ENCODE measurements around the gene ASTN2. TPM values are rescaled to one million over a fixed set of nuclear protein-coding genes. Genes with fewer than 3 reads are reported as not detected.

ASTN2 gene
- total and polyA plus RNA-seq, 9 of the 15 experiments (the other 6 are each of a cell fraction or from before 2014, with no cell fraction given) = 0.56 to 3.5 (median 1.9) TPM

DNA sequence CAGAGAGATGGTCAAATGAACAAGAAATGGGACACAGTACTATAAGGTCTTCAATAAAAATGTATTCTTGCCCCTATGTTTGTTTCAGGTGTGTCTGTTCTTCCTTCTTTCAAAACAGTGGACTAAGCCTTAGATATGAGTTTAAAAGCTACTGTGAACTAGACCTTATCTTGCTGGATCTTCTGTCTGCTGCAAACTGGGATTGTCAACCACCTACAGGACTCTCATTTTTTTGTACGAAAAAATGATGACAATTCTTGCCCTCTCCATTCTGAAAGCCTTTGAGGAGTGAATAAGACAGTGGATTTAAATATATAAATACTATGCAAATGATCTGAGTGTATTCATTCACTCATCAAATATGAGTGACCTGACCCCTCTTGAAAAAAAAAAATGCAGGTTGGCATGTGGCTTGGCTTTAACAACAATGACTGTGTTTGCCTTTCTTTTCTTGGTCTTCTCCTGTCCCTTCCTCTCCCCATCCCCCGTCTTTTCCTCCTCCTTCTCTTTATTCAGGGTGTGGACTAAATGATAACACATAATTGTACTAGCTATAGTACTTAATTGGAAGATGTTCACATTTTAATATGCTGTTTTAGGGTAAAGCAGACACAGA lies 963.2 kb downstream of the ASTN2 start (continued):
- TF ChIP-seq, protein P1, sequence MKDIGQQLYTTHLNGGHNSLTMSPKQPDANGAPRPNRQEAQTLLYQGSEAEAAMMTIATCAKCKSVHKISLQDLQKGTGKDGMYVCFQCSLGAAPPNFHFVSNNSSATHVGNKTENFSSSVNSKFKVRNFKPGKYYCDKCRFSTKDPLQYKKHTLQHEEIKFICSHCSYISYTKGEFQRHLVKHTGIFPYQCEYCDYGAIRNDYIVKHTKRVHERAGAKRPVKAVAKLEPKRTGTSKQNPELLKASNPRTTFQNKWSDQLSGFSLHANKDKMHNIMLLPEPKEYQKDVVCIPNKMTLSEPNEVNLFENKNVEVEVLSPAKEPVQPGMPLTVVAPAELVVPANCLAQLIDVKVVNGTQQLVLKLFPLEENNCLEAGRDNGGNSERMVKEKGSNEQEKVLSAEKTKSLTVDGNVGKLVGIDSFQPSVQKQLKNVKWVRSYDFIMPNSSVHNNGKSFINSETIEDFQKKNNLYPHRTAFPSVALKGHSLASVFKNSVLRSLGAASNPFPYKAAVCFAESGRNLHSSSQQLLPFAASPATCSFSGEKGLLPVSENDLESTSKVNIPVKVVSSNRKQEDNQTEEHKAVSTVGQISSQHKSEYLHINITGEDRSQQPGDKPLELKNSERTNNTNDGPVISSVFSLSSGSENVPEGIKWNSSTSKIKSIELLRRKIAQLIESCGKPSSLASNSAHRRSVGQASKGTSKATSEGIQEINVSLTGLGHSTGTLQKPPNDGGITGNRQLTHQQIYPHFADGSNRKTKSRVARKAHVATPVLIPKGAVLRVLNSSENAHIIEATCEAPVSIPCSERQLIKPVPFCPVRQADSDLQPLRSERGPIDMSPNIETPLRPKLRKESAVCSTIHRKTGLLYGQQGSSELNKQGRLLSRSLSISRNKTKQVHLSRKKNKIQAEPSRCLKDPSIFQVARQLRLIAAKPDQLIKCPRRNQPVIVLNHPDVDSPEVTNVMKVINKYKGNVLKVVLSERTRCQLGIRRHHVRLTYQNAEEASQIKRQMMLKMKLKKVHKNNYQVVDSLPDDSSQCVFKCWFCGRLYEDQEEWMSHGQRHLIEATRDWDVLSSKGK (CRISPR knock-in tag; IDR thresholded peaks at IDR 0.05) = no peak
- TF ChIP-seq CXXC5 (CRISPR knock-in tag; IDR thresholded peaks at IDR 0.05) = 0 out of 2 replicates have a peak, but pooled peaks have one; percentile 13

DNA sequence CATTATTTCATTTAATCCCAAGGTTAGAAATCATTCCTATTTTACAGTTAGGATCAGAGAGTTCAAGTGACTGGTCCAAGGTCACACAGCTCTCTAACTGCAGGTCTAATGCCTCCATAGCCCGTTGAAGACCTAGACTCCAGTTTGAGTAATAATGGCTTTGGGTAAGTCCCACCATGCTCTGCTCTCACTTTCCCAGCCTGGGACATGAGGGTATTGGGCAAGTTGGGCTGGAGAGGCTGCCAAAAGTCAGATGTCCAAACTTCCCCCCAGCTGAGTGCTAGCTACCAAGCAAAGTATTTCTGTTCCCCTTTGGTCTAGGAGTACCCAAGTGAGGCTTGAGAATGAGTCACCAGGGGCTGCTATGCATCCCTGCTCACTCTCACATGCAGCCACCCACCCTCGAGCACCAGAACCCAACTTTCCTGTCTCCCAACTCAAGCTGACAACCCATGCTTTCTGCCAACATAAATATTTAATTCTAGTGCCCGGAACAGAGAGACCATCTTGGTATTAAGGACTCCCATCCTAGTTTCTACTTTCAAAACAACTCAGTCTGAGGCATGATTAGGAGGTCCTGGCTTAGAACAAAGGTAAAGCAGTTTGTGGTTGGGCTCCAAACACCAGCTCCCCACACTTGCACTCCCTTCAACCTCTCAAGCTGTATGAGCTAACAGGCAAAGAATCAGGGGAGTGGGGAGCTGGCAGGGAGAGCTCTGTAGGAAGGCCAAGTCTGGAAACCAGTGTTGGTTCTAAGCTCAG lies 964.3 kb downstream of the ASTN2 start:
- H3K9me1 ChIP-seq (ENCODE audit: control insufficient read depth, insufficient read depth, low read length) = no peaks in the 10 kb centered on the region
- TF ChIP-seq ZNF766 (CRISPR knock-in tag; conservative IDR thresholded peaks at IDR 0.05) (no peak), BCOR (IDR thresholded peaks at IDR 0.05) (peak; percentile 92), FOXK1 (CRISPR knock-in tag; IDR thresholded peaks at IDR 0.05; ENCODE audit: borderline replicate concordance) (no peak), JUND (IDR thresholded peaks at IDR 0.05; ENCODE audit: borderline replicate concordance, low read depth, low read length) (peak; percentile 76), JUND (tag; IDR thresholded peaks at IDR 0.05; ENCODE audit: borderline replicate concordance, low read depth, low read length) (peak; percentile 58; the same call in 2 of the 3 replicates), RBBP5 (IDR thresholded peaks at IDR 0.05; ENCODE audit: borderline replicate concordance, insufficient read depth, low read length, poor library complexity, severe bottlenecking) (no peak), ZNF75A (CRISPR knock-in tag; IDR thresholded peaks at IDR 0.05) (no peak), SOX6 (IDR thresholded peaks at IDR 0.05) (no peak), ELF2 (CRISPR knock-in tag; IDR thresholded peaks at IDR 0.05) (no peak)
- TF ChIP-seq, protein P2, sequence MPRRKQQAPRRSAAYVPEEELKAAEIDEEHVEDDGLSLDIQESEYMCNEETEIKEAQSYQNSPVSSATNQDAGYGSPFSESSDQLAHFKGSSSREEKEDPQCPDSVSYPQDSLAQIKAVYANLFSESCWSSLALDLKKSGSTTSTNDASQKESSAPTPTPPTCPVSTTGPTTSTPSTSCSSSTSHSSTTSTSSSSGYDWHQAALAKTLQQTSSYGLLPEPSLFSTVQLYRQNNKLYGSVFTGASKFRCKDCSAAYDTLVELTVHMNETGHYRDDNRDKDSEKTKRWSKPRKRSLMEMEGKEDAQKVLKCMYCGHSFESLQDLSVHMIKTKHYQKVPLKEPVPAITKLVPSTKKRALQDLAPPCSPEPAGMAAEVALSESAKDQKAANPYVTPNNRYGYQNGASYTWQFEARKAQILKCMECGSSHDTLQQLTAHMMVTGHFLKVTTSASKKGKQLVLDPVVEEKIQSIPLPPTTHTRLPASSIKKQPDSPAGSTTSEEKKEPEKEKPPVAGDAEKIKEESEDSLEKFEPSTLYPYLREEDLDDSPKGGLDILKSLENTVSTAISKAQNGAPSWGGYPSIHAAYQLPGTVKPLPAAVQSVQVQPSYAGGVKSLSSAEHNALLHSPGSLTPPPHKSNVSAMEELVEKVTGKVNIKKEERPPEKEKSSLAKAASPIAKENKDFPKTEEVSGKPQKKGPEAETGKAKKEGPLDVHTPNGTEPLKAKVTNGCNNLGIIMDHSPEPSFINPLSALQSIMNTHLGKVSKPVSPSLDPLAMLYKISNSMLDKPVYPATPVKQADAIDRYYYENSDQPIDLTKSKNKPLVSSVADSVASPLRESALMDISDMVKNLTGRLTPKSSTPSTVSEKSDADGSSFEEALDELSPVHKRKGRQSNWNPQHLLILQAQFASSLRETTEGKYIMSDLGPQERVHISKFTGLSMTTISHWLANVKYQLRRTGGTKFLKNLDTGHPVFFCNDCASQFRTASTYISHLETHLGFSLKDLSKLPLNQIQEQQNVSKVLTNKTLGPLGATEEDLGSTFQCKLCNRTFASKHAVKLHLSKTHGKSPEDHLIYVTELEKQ (CRISPR knock-in tag; IDR thresholded peaks at IDR 0.05) = no peak

More for the DNA sequence above, 964.3 kb downstream of the ASTN2 start:
- ChIA-PET CTCF (ENCODE audit: low intra/inter-chr PET ratio) (no interaction called here), POLR2A (interaction anchor here (0.6 to 1.8 kb wide), 8 partner anchors 13 to 1895 kb away, joined by 3 to 5 read pairs (median 4); no protein-coding TSS in a partner anchor)
- intact Hi-C loops (cut with micrococcal nuclease) = no loop called here
- Histone ChIP-seq H2AFZ (ENCODE audit: low read depth, low read length) (peak overlapping the region; percentile 61), H3K9me3 (replicated peaks; ENCODE audit: control insufficient read depth, insufficient read depth, low read depth, low read length) (no peaks in the 10 kb centered on the region), H3K9ac (ENCODE audit: insufficient read depth in 1 of 2, low read depth in 2 of 2, low read length in 2 of 2) (peak overlapping the region in 1 of 2 experiments; percentile 5; a peak in 1 of 4 replicates), H3K4me2 (ENCODE audit: insufficient read depth, low read length) (peak overlapping the region; percentile 11; the same call in 1 of the 2 replicates), H4K20me1 (replicated peaks; ENCODE audit: control insufficient read depth, insufficient read depth, low read length) (no peaks in the 10 kb centered on the region), H3K27ac (ENCODE audit: extremely low read depth, low read depth, low read length) (peak overlapping the region; percentile 32; the same call in 2 of the 3 replicates), H3K27me3 (ENCODE audit: control insufficient read depth in 2 of 2, insufficient read depth in 2 of 2, low read length in 2 of 2) (no peaks in the 10 kb centered on the region), H3K4me1 (replicated peaks in 1 of 2; ENCODE audit: control insufficient read depth in 2 of 2, insufficient read depth in 2 of 2, low read length in 2 of 2) (peaks cover 10 to 35% of the 10 kb centered on the region in 2 experiments), H3K36me3 (ENCODE audit: control insufficient read depth, insufficient read depth, low read length) (no peaks in the 10 kb centered on the region), H3K4me3 (no peak overlapping the region), H3K79me2 (ENCODE audit: control insufficient read depth, insufficient read depth, low read length) (no peaks in the 10 kb centered on the region)
- no peak for DNase-seq (ENCODE audit: extremely low read depth in 1 of 4, low spot score in 3 of 4)
- no peak for FAIRE-seq
- 59% methylated on average over 3 of the region's 3 CpGs for WGBS (ENCODE audit: insufficient coverage, low coverage, missing lambda C conversion rate)
- BruUV-seq (replicated peaks) = no TSS peak
- ATAC-seq = peak; percentile 38
- in situ Hi-C loops (cut with MboI) = no loop called here

Data from K562 (cell line).